HepG2 (cell line): ENCODE measurements around the gene TMEM141. TPM values are rescaled to one million over a fixed set of nuclear protein-coding genes. Genes with fewer than 3 reads are reported as not detected.
A peak's percentile ranks its signal among the peaks of the same experiment; 100 is the strongest.

ENCODE experiments used
- ARID2 ChIP-seq: sonication (generic); formaldehyde crosslinking; IDR thresholded peaks from 2 replicates; pipeline ENCODE4 v1.8.1; 2022; ENCODE audit warnings: mild to moderate bottlenecking, missing genetic modification reagents, borderline replicate concordance
- ARNT ChIP-seq: fragments of 450-650 bp; IDR thresholded peaks from 2 replicates; pipeline ENCODE4 v1.6.1; 2017
- ATAD3A ChIP-seq: sonication (generic); formaldehyde crosslinking; IDR thresholded peaks from 2 replicates; pipeline ENCODE4 v1.4.0; 2020; ENCODE audit warnings: missing genetic modification reagents
- ATF1 ChIP-seq: IDR thresholded peaks from 2 replicates; pipeline ENCODE4 v1.6.1; 2016; ENCODE audit warnings: mild to moderate bottlenecking, control low read depth
- FOXK1 ChIP-seq: sonication (generic); formaldehyde crosslinking; IDR thresholded peaks from 2 replicates; pipeline ENCODE4 v1.4.0; 2020; ENCODE audit warnings: low read depth, missing genetic modification reagents, borderline replicate concordance
- GATA4 ChIP-seq: sonication (generic); IDR thresholded peaks from 2 replicates; pipeline ENCODE4 v1.6.1; 2016; ENCODE audit warnings: antibody characterized with exemption, low read depth, borderline replicate concordance
- GATAD2A ChIP-seq: IDR thresholded peaks from 2 replicates; pipeline ENCODE4 v1.6.1; 2016
- HNRNPL ChIP-seq: fragments of 200-400 bp; formaldehyde crosslinking; IDR thresholded peaks from 2 replicates; pipeline ENCODE4 v1.6.1; 2017; ENCODE audit warnings: mild to moderate bottlenecking, low read depth, low read length
- KLF9 ChIP-seq: IDR thresholded peaks from 2 replicates; pipeline ENCODE4 v1.6.1; 2016; ENCODE audit warnings: low read depth
- LCORL ChIP-seq, 2 experiments: fragments of 450-650 bp in 1 of 2; sonication (generic) in 1 of 2; formaldehyde crosslinking in 1 of 2; IDR thresholded peaks; 2 replicates each; pipeline versions ENCODE4 v1.5.0 to v1.6.1; 2017 to 2020; ENCODE audit warnings: antibody characterized with exemption in 1 of 2, missing genetic modification reagents in 1 of 2
- MXI1 ChIP-seq: IDR thresholded peaks from 3 replicates; pipeline ENCODE4 v1.6.1; 2012; ENCODE audit warnings: low read depth, low read length, inconsistent platforms, borderline replicate concordance
- NCOA2 ChIP-seq: sonication (generic); formaldehyde crosslinking; IDR thresholded peaks from 2 replicates; pipeline ENCODE4 v1.8.0; 2022; ENCODE audit warnings: inconsistent platforms
- PAX8 ChIP-seq: sonication (generic); formaldehyde crosslinking; IDR thresholded peaks from 2 replicates; pipeline ENCODE4 v1.8.0; 2022; ENCODE audit warnings: mild to moderate bottlenecking, missing genetic modification reagents, borderline replicate concordance
- PCBP1 ChIP-seq: fragments of 200-400 bp; formaldehyde crosslinking; IDR thresholded peaks from 2 replicates; pipeline ENCODE4 v1.6.1; 2017; ENCODE audit warnings: mild to moderate bottlenecking, low read depth, low read length, borderline replicate concordance
- POLR2AphosphoS5 ChIP-seq: IDR thresholded peaks from 2 replicates; pipeline ENCODE4 v1.6.1; 2012; ENCODE audit warnings: low read depth, low read length
- TAF1 ChIP-seq: sonication (generic); formaldehyde crosslinking; IDR thresholded peaks from 2 replicates; pipeline ENCODE4 v1.4.0; 2020; ENCODE audit warnings: missing genetic modification reagents
- ZBTB3 ChIP-seq: sonication (generic); formaldehyde crosslinking; IDR thresholded peaks from 2 replicates; pipeline ENCODE4 v1.4.0; 2020; ENCODE audit warnings: low read depth, mild to moderate bottlenecking, moderate library complexity, missing genetic modification reagents, borderline replicate concordance
- ZNF329 ChIP-seq: sonication (generic); formaldehyde crosslinking; IDR thresholded peaks from 2 replicates; pipeline ENCODE4 v1.9.0; 2021; ENCODE audit warnings: low read depth, mild to moderate bottlenecking, missing genetic modification reagents
- ZNF496 ChIP-seq: sonication (generic); formaldehyde crosslinking; IDR thresholded peaks from 2 replicates; pipeline ENCODE4 v1.8.1; 2023; ENCODE audit warnings: mild to moderate bottlenecking, moderate library complexity, missing genetic modification reagents; ENCODE audit not compliant: insufficient replicate concordance
- ZNF766 ChIP-seq: sonication (generic); formaldehyde crosslinking; IDR thresholded peaks from 2 replicates; pipeline ENCODE4 v1.5.0; 2020; ENCODE audit warnings: missing genetic modification reagents, borderline replicate concordance
- ZNF776 ChIP-seq: sonication (generic); formaldehyde crosslinking; IDR thresholded peaks from 2 replicates; pipeline ENCODE4 v1.4.0; 2020; ENCODE audit warnings: mild to moderate bottlenecking, missing genetic modification reagents
- ZNF780A ChIP-seq: sonication (generic); formaldehyde crosslinking; IDR thresholded peaks from 2 replicates; pipeline ENCODE4 v1.8.0; 2022; ENCODE audit warnings: mild to moderate bottlenecking, missing genetic modification reagents, moderate library complexity
- polyA plus RNA-seq, 8 experiments: library from polyadenylated mRNA; depleted of rRNA in 3 of 8; stranded (reverse) in 7 of 8; unstranded in 1 of 8; fragments of >200 nt; fragmentation: Illumina TruSeq in 4 of 8; extraction: Trizol in 4 of 8; gene quantifications; 2 replicates each; pipeline versions ENCODE4 v1.2.1 to v1.2.3, GENCODE V29; 2011 to 2016; ENCODE audit warnings: low read depth in 4 of 8, missing spikeins in 1 of 8, mixed read lengths in 1 of 8; ENCODE audit not compliant: insufficient read depth in 1 of 8
- total RNA-seq, 5 experiments: library from RNA; depleted of rRNA; stranded (reverse); fragments of >200 nt; fragmentation: Illumina TruSeq; extraction: Trizol; gene quantifications; 2 replicates each; pipeline ENCODE4 v1.2.3, GENCODE V29; 2016; ENCODE audit warnings: low read depth in 1 of 5
- TF ChIP-seq, protein P1 (sequence below): sonication (generic); formaldehyde crosslinking; IDR thresholded peaks from 2 replicates; pipeline ENCODE4 v1.8.0; 2023; ENCODE audit warnings: mild to moderate bottlenecking, missing genetic modification reagents
- TF ChIP-seq, protein P2 (sequence below): sonication (generic); formaldehyde crosslinking; IDR thresholded peaks from 2 replicates; pipeline ENCODE4 v1.8.1; 2023; ENCODE audit warnings: mild to moderate bottlenecking, inconsistent platforms, moderate library complexity, missing genetic modification reagents, borderline replicate concordance
- TF ChIP-seq, protein P3 (sequence below): IDR thresholded peaks from 2 replicates; pipeline ENCODE4 v1.6.1; 2016; ENCODE audit warnings: missing genetic modification reagents, missing compliant biosample characterization
- TF ChIP-seq, protein P4 (sequence below): sonication (generic); formaldehyde crosslinking; IDR thresholded peaks from 2 replicates; pipeline ENCODE4 v1.8.1; 2022; ENCODE audit warnings: low read depth, mild to moderate bottlenecking, missing genetic modification reagents

The TMEM141 gene
- total and polyA plus RNA-seq, 2 of the 13 experiments (the other 11 are each of a cell fraction or from before 2014, with no cell fraction given), result 81.0 to 202 TPM

DNA sequence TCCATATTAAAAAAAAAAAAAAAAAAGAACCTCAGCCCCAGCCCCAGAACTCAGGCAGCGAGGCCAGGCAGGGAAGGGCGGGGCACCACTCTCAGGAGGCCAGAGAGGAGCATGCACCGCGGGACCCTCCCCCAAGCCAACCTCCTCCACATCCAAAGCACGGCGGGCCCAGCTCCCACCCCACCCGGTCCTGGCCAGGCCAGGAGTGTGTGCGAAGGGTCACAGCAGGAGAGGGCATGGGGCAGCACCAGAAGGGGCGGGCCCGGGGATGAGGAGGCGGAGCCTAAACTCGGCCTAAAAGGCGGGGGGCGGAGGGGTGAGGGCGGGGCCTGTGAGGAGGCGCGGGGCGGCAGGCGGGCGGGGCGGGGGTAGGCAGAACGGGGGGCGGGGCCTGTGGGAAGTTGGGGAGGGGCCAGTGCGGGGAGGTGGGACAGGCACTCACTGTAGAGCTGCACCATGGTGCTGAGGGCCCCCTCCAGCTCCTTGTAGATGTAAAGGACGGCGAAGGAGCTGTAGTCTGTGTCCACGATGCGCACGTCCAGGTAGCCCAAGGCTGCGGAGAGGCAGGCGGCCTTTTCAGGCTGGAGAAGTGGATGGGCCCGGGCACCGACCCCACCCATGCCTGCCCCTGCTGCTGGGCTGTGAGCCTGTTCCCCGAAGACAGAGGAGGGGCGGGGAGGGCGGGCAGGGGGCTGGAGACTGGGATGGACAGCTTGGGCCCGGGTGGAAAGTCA is 28.1 kb upstream of the TMEM141 start (continued):
- no peak for TF ChIP-seq ATF1
- TF ChIP-seq, protein P1, sequence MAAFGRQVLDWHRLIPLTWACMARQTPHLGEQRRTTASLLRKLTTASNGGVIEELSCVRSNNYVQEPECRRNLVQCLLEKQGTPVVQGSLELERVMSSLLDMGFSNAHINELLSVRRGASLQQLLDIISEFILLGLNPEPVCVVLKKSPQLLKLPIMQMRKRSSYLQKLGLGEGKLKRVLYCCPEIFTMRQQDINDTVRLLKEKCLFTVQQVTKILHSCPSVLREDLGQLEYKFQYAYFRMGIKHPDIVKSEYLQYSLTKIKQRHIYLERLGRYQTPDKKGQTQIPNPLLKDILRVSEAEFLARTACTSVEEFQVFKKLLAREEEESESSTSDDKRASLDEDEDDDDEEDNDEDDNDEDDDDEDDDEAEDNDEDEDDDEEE, result no peak
- TF ChIP-seq, protein P2, sequence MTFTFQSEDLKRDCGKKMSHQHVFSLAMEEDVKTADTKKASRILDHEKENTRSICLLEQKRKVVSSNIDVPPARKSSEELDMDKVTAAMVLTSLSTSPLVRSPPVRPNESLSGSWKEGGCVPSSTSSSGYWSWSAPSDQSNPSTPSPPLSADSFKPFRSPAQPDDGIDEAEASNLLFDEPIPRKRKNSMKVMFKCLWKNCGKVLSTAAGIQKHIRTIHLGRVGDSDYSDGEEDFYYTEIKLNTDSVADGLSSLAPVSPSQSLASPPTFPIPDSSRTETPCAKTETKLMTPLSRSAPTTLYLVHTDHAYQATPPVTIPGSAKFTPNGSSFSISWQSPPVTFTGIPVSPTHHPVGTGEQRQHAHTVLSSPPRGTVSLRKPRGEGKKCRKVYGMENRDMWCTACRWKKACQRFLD (CRISPR knock-in tag), result no peak
- TF ChIP-seq HNRNPL, result 0 out of 2 replicates have a peak, but pooled peaks have one; percentile 14
- TF ChIP-seq PCBP1, result no peak
- TF ChIP-seq MXI1, result 0 out of 3 replicates have a peak, but pooled peaks have one; percentile 14
- TF ChIP-seq ARID2, result no peak
- TF ChIP-seq, protein P3, sequence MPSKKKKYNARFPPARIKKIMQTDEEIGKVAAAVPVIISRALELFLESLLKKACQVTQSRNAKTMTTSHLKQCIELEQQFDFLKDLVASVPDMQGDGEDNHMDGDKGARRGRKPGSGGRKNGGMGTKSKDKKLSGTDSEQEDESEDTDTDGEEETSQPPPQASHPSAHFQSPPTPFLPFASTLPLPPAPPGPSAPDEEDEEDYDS (CRISPR knock-in tag), result peak; percentile 52; the same call in 1 of the 2 replicates
- no peak for TF ChIP-seq KLF9 (CRISPR knock-in tag)
- no peak for TF ChIP-seq LCORL (IDR thresholded peaks at IDR 0.05)
- no peak for TF ChIP-seq LCORL (CRISPR knock-in tag; IDR thresholded peaks at IDR 0.05)
- no peak for TF ChIP-seq GATAD2A (CRISPR knock-in tag)
- peak; percentile 49; the same call in 1 of the 2 replicates for TF ChIP-seq GATA4
- TF ChIP-seq TAF1 (CRISPR knock-in tag), result no peak
- TF ChIP-seq ZNF780A, result no peak
- no peak for TF ChIP-seq ATAD3A (CRISPR knock-in tag)
- TF ChIP-seq ZNF766 (CRISPR knock-in tag), result no peak
- no peak for TF ChIP-seq ZNF776
- TF ChIP-seq FOXK1, result no peak
- TF ChIP-seq PAX8 (CRISPR knock-in tag), result no peak
- no peak for TF ChIP-seq ZNF329
- no peak for TF ChIP-seq ARNT
- peak; percentile 38; the same call in 1 of the 2 replicates for TF ChIP-seq POLR2AphosphoS5
- TF ChIP-seq, protein P4, sequence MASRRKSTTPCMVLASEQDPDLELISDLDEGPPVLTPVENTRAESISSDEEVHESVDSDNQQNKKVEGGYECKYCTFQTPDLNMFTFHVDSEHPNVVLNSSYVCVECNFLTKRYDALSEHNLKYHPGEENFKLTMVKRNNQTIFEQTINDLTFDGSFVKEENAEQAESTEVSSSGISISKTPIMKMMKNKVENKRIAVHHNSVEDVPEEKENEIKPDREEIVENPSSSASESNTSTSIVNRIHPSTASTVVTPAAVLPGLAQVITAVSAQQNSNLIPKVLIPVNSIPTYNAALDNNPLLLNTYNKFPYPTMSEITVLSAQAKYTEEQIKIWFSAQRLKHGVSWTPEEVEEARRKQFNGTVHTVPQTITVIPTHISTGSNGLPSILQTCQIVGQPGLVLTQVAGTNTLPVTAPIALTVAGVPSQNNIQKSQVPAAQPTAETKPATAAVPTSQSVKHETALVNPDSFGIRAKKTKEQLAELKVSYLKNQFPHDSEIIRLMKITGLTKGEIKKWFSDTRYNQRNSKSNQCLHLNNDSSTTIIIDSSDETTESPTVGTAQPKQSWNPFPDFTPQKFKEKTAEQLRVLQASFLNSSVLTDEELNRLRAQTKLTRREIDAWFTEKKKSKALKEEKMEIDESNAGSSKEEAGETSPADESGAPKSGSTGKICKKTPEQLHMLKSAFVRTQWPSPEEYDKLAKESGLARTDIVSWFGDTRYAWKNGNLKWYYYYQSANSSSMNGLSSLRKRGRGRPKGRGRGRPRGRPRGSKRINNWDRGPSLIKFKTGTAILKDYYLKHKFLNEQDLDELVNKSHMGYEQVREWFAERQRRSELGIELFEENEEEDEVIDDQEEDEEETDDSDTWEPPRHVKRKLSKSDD, result no peak
- no peak for TF ChIP-seq ZNF496 (CRISPR knock-in tag)
- no peak for TF ChIP-seq ZBTB3
- TF ChIP-seq NCOA2, result no peak
